Activated CD4-positive, alpha-beta T cell treated with anti-CD3 and anti-CD28 coated beads, Interleukin-2, amount 50 U/mL, for 48 hours (primary cell): ENCODE results near the gene ZMIZ1.

Source experiments
- DNase-seq, 2 experiments: peaks; one replicate each; pipeline ENCODE4 v3.0.0-alpha.2; 2020

ZMIZ1 gene

DNA sequence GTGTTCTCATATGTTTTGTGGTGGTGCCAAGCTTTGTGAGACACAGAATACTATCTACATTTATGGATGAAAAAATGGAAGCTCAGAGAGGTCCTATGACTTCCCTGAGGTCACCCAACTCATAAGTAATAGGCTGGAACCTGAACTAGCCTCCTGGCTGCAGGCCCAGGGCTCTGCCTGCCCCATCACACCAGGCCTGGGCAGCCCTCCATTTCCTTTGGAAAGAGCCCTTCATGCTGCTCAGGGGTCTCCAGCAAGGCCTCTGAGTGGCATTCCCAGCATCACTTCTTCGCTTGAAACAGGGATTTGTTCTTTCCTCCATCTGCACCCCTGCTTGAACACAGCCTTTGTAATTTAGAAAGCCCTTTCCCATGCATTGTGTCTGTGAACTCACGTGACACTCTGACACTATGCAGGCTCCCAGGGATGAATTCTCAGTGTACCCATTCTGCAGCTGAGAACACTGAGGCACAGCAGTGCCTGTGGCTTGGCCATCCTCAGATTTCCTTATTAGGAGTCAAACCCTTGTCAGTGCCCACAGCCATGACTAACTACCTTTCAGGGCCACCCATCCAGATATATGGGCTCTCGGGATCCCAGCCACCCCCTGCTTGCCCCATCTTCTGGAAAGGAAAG is 150.7 kb downstream of the ZMIZ1 start:
- no peak for DNase-seq

DNA sequence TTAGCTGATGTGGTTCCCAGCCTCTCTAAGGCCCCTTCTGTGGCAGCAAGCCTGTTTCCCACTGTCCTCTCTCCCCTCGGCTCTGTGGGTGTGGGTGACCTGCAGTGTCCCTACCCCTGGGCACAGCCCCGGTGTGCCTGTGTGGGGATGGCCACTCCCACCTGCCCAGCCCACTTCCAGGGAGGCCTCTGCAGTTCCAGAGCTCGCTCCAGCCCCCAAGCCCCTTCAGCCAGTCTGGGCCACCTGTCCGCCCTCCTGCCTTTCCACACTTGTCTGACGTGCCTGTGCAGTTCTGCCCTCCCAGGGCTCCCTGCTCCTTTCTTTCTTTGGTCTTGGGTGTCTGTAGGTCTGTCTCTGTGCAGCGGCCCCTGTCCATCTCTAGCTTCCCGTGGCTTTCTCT is 151.5 kb downstream of the ZMIZ1 start:
- no peak for DNase-seq

DNA sequence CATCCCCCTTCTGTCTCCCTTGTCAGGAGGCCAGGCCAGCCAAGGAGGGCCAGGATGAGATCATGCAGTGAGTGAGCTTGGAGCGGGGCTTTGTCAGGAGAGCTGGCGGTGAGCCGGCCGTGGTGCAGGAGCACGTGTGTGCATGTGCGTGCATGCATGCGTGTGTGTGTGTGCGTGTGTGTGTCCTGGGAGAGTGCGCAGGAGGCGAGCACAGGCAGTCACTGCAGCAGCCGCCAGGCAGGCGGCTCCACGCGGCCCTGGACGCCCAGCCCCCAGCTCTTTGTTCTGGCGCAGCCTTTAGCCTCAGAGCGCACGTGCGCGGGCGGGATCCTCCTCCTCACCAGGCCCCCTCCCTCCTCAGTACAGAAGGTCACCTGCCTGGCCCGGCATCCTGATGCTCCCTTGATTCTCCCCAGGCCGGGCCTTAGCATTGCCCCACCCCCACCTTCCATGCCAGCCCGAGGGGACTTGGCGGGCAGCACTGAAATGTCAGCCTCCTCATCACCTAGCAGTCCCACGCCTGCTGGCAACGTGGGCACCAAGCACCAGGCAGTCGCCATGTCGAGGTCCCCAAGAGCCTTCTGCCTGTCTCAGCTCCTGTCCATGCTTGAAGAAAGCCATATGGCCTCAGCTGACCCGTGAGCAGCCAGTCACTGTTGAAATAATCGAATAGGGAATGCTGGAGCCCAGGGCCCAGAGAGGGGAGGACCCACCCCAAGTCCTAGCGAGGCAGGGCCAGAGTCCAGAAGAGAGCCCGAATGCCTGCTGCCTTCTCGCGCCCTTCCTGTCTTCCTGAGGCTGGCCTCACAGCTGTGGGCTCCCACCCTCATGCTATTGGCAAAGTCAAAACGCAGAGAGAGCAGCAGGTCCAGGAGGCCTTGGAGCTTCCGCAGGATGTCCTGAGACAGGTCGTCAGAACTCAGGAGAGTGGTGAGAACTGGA is 152.6 kb downstream of the ZMIZ1 start:
- DNase-seq = no peak

DNA sequence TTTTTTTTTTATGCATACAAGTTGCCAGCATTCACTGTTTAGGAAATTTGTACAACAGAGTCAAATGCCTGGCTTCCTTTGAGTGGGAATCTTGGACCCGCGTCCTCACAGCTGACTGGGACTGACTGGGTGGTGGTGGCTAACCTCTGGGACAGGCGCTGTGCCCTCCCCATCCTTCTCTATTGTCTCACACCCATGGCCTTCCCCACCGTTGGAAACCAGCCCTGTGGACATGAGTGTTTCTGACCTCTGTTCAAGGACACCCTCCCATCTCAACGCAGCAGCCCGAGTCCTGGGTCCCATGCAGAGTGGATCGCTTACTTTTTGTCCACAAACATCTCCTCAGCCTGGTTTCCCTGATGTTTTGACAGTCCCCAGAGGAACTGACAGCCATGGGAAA is 153.4 kb downstream of the ZMIZ1 start:
- DNase-seq = no peak

DNA sequence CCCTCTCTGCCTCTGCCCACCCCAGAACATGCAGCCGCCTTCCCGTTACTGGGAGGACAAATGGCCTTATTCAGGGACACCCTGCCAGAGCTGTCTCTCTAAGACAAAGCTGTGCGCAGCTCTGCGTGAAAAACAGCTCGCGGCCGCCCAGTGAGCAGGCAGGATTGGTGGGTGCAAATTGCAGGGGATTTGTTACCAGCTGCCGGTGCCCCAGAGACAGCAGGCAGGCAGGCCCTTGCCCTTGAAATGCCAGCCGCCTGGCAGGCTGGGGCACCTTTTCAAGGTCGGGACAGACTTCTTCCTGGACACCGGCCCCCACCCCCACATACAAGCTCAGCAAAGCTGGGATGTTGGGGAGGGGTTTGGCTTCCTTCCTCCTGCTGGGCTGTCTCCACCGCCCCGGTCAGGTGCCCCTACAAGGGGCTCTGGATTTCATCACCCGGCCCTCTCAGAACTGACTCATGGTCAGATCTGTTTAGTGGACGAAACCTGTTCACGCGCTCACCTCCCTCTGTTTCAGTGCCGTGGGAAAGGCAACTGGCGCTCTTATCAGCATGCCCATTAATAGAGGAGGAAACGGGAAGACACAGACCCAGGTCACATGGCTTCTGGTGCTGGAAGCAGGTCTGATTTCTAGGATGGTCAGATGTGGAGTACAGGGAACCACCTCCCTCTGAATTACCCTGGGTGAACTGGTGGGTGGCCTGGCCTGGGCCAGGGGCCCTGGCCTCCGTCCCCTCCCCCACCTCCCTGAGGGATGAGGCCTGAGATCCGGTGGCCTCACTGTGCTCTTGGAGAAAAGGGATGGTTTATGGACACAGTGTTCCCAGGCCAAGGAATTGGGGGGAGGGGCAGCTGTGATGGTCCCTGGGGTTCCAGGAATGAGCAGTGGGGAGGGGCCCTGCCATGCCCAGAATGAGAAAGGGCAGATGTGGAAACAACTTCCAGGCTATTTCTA is 154.6 kb downstream of the ZMIZ1 start:
- no peak for DNase-seq

DNA sequence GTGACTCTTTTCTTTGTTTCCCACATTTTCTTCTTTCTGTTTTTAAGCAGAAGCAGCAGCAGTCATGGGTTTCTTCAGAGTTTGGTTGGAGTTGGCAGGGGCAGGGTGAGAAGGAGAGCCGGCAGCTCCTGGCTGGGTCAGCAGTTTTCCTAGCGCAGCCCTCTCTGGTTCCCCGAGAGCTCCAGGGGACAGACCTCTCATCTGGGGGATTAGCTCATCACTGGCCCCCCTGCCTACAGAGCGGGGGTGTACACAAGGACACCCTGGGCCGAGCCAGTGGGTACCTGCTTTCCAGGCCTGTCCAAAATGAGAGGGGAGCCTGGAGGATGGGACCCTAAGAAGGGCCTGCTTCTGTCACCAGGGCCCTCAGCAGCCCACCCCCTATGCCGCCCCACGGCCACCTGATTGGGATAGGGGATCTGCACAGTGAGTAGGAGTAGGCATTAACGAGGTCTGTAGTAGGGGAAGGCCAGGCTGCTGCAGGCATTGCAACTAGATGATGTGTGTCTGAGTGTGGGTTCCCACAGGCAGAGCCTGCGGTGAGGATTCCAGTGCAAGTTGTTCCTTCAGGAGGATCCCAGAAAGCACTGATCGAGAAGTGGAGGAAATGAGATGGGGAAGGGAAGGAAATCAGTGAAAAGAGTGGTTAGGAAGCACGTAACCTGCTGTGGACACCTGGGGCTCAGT is 155.6 kb downstream of the ZMIZ1 start:
- DNase-seq = no peak

DNA sequence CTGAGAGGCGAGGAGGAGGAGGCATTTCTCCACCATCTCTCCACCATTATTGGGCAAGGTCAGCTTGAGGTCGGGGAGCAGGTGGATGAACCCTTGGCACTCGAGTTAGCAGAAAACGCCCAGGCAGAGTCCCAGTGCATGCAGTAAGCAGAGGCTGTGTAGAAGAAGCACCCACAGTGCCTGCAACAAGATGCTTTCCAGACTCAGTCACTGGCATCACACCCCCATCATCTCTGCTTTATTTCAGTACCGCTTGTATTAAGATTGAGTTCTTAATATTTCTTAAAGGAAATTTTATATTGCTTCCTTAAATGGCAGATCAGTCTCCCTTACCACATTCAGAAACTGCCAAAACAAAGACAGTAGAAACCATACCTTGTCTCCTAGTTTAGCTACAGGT is 156.2 kb downstream of the ZMIZ1 start:
- DNase-seq = no peak

DNA sequence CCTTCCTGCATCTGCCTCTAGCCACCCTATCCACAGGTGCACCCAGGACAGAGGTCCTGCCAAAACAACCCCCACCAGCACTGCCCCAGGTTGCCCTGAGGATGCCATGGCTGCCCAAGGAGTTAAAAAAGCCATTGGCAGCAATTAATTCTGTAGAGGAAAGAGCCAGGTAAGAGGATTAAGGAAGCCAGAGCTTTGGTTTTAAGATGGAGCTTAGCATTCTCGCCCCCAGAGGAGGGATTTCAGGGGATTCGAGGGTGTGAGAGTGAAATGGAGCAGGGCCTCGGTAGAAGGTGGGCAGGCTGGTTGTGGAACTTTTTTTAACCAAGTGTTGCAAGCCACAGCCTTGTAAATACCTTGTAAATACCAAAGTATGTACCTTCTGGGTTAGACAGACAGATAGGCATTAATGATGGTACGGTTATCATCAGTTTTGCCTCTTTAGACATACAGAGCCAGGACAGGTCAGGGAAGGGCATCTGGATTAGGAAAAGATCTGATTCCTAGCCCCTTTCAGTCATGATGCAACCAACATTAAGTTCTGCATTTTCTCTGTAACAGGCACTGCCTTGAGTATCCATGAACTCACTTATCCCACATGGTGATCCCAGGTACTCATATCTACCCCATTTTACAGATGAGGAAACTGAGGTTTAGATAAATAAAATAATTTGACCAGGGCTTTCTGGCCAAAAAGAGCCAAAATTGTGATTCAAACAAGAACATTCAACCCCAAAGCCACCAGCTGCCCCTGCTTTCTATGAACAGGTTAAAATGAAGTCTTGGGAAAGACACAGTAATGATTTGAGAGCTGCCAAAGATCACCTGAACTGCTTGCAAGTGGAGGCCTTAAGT is 157.9 kb downstream of the ZMIZ1 start:
- no peak for DNase-seq

DNA sequence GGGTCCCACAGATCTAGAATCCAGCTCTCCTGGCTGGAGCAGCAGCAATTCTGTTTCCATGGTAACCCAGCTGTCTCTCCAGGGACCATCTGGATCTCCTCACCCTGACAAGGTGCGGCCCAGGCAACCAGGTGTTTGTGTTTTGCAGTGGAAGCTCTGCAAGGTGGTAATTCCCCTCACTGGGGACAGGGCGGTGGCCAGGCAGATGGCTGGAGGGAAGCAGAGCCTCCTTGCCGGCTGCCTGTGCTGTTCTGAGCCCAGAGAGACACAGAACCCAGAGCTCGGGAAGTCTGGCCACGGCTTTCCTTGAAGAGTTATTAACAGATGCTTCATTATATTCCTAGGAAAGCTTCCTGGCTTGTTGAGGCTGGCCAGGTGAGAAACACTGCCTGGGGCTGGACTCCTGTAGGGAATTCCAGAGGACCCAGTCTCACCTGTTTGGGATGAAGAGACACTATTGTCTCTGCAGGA is 160.3 kb downstream of the ZMIZ1 start:
- no peak for DNase-seq

DNA sequence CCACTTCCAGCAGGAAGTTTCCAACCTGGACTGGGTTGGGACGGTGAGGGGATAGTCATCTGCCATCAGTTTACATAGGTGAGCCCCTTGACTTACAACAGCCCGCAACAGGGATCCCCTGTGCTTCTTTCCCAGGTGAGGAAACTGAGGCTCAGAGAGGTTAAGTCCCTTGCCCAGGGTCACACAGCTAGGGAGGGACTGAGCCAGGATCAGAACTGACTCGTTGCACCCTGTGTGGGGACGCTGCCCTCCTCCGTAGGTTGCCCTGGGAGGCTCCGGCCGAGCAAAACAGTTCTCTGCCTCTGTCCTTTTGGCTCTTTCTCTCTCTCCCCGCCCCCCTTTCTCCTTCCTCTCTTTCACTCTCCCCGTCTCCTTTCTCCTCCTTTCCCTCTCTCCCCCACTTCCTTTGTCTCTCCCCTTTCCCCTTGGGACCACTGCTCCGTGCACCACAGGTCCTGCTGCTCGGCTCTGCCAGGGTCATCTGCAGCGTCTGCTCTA is 161.1 kb downstream of the ZMIZ1 start:
- DNase-seq = no peak

DNA sequence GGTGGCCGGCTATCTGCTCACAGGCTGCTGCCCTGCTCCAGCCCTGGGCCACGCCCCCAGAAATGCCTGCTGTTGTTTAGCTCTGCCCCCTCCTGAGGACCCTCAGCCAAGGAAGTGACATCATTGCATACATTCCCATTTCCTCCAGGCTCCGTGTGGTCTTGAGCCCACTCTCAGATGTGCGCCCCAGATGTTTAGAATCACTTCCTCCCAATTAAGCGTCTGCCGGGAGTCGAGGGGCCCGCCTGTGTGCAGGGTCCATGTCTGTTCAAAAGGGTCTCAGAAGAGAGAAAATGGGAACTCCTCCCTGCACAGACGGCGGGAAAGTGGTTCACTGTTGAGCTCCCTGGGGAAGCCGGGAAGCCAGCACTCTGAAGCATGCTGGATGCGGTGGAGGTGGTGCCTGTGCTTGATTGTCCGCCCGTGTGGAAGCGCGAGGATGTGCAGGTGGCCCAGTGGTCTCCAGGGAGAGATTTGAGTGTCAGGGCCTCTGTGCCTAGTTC is 161.6 kb downstream of the ZMIZ1 start:
- DNase-seq = no peak

DNA sequence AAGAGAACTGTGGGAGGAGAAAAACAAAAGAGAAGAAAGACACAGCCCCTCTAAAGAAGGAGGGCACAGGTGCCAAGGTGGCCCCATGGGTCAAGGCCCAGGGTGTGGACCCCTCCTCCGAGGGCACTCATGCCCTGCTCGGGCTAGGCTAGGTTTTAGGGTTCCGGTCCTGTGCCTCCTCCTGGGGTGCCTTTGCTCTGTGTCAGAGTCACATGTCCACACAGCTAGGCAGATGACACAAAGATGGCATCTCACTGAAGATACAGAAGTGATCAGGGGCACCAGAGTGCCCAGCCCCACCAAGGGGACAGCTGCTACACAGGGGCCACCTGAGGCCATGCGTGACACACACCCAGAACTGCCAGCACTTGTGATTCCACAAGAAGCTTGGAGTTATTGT is 162.1 kb downstream of the ZMIZ1 start:
- no peak for DNase-seq

DNA sequence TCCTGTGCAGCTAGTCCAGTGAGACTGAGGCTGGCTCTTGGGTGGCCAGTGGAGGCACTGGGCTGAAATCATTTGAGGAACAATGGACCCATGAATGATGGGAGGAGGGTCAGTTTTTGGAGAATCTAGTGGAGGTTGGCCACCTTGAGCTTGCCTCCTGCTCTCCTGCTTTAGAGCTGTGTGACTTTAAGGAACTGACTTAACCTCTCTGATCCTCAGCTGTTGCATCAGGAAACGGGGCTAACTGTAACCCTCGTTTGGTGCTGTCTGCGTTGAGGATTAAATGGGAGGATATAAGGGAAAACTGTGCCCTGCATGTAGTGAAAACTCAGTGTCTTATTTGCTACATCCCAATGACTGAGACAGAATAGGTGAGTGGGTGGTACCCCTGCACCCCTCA is 163.1 kb downstream of the ZMIZ1 start:
- DNase-seq = no peak

DNA sequence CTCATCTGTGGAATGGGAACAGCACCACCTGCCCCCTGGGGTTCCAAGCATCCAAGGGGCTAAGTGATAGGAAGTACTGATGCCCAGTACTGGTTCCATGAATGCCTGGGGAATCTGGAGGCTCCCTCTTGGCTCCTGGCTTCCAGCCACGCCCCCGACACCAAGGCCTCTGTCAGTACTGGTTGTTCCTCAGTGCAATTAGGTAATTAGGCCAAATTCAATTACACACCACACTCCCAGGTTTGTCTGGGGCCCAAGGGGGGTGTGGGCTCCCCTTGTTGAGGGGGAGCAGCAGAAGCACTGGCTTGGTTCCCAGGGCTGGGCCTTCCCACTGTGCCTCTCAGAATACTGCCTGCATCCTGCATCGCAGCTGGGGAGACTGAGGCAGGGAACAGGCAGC is 164.1 kb downstream of the ZMIZ1 start:
- no peak for DNase-seq

DNA sequence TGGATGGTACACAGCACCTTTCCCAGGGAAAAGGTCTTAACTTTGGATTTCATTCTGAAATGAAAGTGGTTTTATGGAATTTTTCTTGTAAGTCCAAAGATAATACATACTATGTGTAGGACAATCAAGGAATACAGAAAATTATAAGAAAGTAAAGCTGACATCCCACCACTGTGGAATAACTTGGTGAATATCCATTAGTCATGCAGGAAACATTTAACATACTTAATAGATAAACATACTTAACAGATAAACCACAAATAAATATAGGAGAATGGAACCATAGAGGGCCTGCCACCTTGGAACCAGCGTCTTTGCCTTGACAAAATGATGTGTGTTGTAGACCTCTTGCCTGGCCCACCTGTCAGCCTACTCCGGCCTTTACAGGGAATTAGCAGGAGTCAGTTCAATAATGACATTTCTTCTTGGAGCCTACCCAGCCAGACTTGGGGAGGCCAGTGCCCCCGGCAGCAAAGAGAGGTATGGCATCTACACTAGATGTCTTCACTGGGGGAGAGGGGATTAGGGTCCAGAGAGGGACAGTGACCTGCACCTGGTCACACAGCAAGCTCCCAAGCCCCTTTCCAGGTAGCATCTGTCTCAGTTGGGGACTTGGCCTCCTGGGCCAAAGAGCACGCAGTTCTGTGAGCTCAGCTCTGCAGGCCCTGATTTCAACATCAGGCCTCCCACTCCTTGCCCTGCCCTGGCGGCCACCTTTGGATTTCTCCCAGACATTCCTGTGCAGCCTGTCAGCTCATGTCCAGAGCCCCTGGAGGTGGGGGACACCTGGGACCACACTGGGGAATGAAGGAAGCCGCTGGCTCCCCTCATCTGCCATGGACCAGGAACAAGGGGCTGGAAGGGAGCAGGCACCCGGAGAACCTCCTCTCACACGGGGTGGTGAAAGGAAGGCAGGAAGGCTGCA is 165.9 kb downstream of the ZMIZ1 start:
- no peak for DNase-seq

DNA sequence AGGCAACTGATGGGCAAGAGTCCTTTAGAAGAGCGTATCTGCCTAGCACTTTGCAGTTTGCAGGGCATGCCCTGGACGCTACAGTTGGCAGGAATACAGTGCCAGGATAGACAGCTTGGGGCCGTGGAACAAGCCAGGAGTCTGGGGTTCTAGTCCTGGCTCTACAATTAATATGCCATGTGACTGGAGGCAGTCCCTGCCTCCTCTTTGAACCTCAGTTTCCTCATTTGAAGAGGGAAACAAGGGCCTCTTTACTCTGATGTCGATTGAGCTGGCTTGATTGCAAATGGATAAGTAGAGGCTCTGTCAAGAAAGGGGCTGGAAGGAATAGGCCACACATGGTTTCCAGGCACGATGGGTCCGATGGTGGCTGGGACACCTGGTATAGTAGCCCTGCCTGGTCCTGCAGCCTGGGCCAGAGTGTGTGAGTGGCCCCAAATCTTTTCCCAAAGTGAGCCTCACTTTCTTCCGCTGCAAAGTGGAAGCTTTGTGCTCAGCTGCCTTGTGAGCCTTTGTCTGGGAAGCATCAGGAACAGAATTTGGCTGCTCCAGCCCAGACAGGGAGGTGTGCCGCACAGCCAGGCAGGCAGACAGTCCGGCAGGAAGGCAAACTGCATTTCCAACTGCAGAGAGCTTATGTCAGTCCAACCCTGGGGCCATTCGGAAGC is 167.1 kb downstream of the ZMIZ1 start:
- no peak for DNase-seq

DNA sequence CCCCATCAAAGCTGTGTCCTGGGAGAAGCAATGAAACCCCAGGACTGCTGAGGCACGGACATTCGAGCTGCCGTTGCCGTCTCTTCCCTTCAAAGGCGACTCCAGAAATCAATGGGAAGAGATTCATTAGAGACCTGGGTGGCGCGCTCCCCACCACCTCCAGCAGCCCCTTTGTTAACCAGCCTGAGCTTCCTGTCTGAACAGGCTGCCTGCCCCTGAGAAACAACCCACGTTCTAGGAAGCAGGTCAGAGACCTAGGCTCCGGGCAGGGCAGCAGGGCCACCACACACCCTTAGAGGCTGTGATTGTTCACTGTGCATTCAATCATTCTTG is 167.6 kb downstream of the ZMIZ1 start:
- DNase-seq = no peak

DNA sequence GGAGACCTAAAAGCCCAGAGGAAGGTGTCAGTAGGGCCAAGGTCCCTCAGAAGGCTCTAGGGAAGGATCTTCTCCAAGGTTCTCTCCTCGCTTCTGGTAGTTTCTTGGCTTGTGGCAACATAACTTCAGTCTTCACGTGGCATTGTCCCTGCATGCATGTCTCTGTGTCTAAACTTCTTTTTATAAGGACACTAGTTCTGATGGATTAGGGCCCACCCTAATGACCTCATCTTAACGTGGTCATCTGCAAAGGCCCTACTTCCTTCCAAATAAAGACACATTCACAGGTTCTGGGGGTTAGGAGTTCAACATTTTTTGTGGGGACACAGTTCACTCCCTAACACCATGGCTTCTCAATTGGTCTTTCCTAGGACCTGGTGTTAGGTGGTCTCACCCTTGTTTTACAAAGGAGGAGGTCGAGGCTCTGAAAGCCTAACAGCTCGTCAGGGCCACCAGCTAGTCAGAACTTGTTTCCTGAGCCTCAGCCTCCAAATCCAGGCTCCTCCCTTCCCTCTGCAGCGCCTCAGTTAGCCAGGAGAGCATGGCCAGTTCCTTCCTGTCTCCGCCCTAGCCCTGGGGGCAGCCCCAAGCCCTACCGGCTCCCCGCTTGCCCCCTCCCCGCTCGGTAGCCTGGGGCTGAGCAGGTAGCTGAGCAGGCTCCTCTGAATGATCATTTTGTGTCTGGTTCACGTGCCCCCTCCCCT is 168.8 kb downstream of the ZMIZ1 start:
- no peak for DNase-seq

DNA sequence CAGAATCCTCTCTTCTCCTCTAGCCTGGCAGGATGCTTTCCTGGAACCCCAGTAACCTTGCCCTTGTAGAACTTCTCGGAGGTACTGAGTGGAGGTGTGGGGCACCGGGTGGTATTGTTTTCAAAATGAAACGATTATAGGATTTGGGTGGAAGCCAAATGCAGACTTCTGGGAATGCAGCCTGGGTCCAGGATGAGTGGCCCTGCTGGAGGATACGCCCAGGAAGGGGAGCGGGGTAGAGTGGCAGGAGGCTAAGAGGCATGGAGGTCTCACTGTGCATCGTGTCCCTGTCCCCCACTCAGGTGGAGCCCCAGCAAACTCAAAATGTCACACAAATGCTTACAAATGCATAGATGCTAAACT is 169.4 kb downstream of the ZMIZ1 start:
- DNase-seq = no peak
